Neutrophil (primary cell): ENCODE measurements around the gene LRRC46.

Experiments
- H3K27ac ChIP-seq: fragments of 200-600 bp; sonication (generic); 2 replicates; pipeline ENCODE4 v1.5.1; 2016; ENCODE audit warnings: mild to moderate bottlenecking, moderate library complexity
- H3K27me3 ChIP-seq: fragments of 200-600 bp; sonication (generic); 2 replicates; pipeline ENCODE4 v1.6.0; 2016; ENCODE audit warnings: mild to moderate bottlenecking
- H3K36me3 ChIP-seq: fragments of 200-600 bp; sonication (generic); 2 replicates; pipeline ENCODE4 v1.5.1; 2017
- H3K4me1 ChIP-seq, 2 experiments: fragments of 200-600 bp in 1 of 2; sonication (generic) in 1 of 2; 1 replicate in 1 of 2; 2 replicates in 1 of 2; pipeline versions ENCODE4 v1.5.1 to v1.6.1; 2013 to 2016; ENCODE audit warnings: low read depth in 1 of 2, low read length in 1 of 2, mild to moderate bottlenecking in 1 of 2, moderate library complexity in 1 of 2; ENCODE audit not compliant: control insufficient read depth in 1 of 2, insufficient read depth in 1 of 2
- H3K4me3 ChIP-seq, 2 experiments: fragments of 200-600 bp in 1 of 2; sonication (generic) in 1 of 2; 1 replicate in 1 of 2; 2 replicates in 1 of 2; pipeline ENCODE4 v1.5.1; 2013 to 2016; ENCODE audit warnings: low read depth in 1 of 2, low read length in 1 of 2, mild to moderate bottlenecking in 1 of 2, moderate library complexity in 1 of 2
- H3K9me3 ChIP-seq: fragments of 200-600 bp; sonication (generic); 2 replicates; pipeline ENCODE4 v1.5.1; 2016
- CTCF ChIP-seq: fragments of 200-600 bp; sonication (generic); IDR thresholded peaks from 2 replicates; pipeline ENCODE4 v1.5.1; 2016; ENCODE audit warnings: antibody characterized with exemption

Gene LRRC46

GRCh38 chr17:47846716-47847340 is 15.4 kb downstream of the LRRC46 start:
- H3K9me3 ChIP-seq = no peaks in the 10 kb centered on the region
- no peak for TF ChIP-seq CTCF
- no peak overlapping the region for H3K27ac ChIP-seq
- H3K27me3 ChIP-seq = peaks cover 89% of the 10 kb centered on the region
- no peaks in the 10 kb centered on the region for H3K36me3 ChIP-seq
- no peak overlapping the region for H3K4me3 ChIP-seq
- H3K4me1 ChIP-seq = peaks cover 0 to 7% of the 10 kb centered on the region in 2 experiments

- Histone ChIP-seq H3K4me1 (peaks cover 0 to 7% of the 10 kb centered on the region in 2 experiments), H3K4me3 (no peak overlapping the region), H3K27ac (no peak overlapping the region), H3K27me3 (peaks cover 96% of the 10 kb centered on the region), H3K9me3 (no peaks in the 10 kb centered on the region), H3K36me3 (no peaks in the 10 kb centered on the region)
- no peak for TF ChIP-seq CTCF
Measured at GRCh38 chr17:47847341-47848197, 16.1 kb downstream of the LRRC46 start.

- Histone ChIP-seq H3K4me1 (peaks cover 0 to 7% of the 10 kb centered on the region in 2 experiments), H3K27ac (no peak overlapping the region)
Measured at GRCh38 chr17:47848198-47848513, 16.7 kb downstream of the LRRC46 start.

GRCh38 chr17:47850373-47850691 is 18.9 kb downstream of the LRRC46 start:
- Histone ChIP-seq H3K4me3 (no peak overlapping the region), H3K27me3 (peaks cover 100% of the 10 kb centered on the region), H3K27ac (no peak overlapping the region), H3K9me3 (no peaks in the 10 kb centered on the region), H3K36me3 (no peaks in the 10 kb centered on the region), H3K4me1 (peaks cover 0 to 7% of the 10 kb centered on the region in 2 experiments)
- TF ChIP-seq CTCF = no peak

More at GRCh38 chr17:47848198-47848513, 16.7 kb downstream of the LRRC46 start:
- no peaks in the 10 kb centered on the region for H3K9me3 ChIP-seq
- H3K4me3 ChIP-seq = no peak overlapping the region
- H3K27me3 ChIP-seq = peaks cover 100% of the 10 kb centered on the region
- no peak for TF ChIP-seq CTCF
- H3K36me3 ChIP-seq = no peaks in the 10 kb centered on the region

GRCh38 chr17:47850692-47851573 is 19.5 kb downstream of the LRRC46 start, which contains the start of gene SP6:
Gene SP6 (minus strand): TSS chr17:47851163. CDS start chr17:47848429, 2,734 bp downstream.
- H3K4me1 ChIP-seq = peaks cover 0 to 7% of the 10 kb centered on the region in 2 experiments
- H3K27me3 ChIP-seq = peaks cover 100% of the 10 kb centered on the region
- H3K36me3 ChIP-seq = no peaks in the 10 kb centered on the region
- H3K9me3 ChIP-seq = no peaks in the 10 kb centered on the region
- no peak within 1 kb of the TSS for H3K4me3 ChIP-seq
- no peak for TF ChIP-seq CTCF
- no peak within 1 kb of the TSS for H3K27ac ChIP-seq
